DMS53 (cell line): ENCODE measurements around the gene GSAP.

ENCODE experiments used
- DNase-seq: peaks from one replicate; lab custom pipeline; 2025; lab: John Stamatoyannopoulos, UW

Gene GSAP

DNA sequence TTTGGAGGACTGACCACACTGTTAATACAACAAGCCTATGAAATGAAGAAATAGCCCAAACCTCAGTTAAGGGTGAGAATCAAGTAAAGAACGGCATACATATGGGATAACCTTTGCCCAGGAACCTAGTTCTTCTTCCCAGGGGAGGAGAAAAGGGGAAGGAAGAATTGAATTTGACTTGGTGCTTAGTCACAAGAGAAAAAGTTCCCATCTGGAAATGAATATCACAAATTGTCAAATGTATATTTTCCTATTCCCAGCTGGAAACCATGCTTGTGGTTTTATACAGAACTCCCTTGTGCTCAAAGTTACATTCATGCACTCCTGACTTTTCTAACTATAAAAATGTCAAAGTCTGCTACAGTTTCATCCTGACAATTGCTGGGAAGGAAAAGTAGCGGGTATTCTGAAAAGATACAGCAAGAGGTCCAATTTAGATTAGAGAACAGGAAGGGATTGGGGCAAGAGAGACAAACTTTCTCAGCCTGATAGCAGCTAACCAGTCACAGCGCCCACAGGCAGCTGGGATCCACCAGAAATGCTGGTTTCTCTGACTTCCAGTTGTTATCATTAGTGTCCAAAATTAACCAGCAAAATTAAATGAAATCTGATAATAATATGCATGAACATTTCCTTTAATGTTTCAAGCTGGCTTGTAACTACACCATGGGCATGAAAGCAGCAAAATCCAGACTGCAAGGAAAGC lies 18.6 kb upstream of the GSAP start:
- DNase-seq = no peak

DNA sequence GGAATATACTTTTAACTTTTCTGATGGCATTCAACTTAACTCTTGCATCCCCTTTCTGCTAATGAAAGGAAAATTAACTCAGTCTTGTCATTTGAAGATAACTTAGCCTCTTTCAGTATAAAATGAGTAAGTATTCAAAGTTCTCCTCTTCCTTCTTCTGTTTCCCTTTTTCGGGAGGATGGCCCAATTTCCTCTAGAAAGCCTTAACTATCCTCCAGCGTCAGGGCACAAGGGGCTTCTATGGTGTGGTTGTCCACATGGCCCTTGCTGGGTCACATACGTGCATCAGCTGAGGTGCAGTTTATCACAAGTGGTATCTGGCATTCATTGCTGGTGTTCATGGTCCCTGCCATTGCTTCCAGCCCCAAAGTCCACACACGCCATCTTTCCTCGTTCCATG lies 17.8 kb upstream of the GSAP start:
- DNase-seq = no peak

DNA sequence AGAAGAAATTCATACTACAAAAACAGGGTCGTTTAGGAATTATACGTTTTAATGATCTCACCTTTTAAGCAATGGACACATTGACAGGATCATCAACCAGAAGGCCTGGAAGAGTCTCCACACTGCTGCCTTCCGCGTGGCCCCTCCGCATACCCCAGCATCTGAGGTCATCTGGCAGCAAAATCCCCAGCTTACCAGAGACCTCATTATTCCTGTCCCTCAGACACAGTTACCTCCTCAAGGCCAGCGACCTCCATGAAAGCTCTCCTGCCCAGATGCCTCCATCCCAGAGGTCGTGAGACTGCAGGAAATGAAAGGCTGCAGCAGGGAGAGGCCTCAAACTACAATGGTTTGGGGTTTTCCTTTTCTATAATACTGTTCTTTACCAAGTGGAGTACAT lies 14.8 kb upstream of the GSAP start:
- DNase-seq = no peak

DNA sequence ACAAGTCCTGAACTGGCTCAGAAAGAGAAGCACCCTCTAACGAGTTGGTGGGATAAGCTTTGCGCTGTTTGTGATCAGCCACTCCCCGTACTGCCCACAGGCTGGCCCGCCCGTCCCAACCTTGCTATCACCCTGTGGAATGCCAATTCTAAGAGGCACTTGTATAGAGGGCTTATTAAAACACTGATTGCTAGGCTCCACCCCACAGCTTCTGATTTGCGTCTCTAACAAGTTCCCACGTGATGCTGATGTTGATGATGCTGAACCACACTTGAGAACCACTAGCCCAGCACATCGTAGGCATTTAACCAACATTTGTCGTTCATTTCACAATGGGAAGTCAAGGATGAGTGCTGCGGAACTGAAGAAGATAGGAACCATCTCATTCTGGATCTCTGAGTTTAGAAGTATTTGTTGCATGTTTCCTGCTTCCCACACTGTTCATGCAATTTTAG lies 12.7 kb upstream of the GSAP start:
- DNase-seq = no peak

DNA sequence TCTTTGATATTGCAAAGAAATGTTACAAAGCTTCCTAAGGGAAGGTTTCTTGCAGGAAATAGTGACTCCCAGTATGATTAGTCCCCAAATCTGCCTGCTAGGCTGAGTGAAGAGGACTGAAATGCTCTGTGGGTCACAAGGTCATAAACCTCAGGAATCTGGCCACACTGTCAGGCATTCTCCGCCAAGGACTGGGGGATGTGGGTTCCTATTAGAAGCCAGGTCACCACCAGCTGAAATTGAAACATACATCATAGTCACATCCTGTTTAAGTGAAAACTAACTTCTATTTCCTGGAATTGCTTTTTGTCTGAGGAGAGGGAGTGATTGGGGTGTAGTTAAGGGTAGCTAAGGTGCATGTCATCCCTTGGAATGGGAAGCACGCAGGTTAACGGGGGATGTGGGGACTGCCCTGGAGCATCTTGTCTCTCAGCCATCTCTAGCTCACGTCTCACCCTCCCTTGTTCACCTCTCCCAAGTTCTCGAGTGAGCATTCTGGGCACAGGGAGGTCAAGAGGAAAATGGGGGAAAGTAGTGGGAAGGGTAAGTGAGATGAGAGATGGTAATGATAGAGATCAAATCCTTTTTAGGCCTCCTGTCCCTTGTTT lies 12.0 kb upstream of the GSAP start:
- DNase-seq = no peak

DNA sequence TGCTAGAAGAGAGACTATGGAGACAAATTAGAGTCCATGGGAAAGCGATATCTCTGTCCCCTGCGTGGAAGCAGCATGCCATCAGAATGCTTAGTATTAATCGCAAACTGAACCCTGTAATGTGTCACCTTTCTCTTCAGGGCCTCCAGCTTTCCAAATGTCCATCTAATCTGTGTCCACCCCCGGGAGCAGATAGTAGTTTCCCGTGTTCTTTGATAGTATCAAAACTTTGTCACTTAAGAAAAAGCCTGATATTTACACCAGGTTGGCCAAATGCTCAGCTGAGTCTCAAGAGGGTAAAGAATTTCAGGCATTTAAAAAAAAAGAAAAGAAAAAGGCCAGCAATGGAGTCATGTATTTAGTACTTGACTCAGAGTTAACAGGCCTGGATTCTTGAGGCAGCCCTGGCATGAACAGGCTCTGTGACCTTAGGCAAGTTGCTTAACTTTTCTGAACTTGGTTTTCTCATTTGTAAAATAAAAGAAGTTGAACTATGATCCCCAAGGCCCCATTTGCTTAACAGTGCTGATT lies 10.4 kb upstream of the GSAP start:
- no peak for DNase-seq

DNA sequence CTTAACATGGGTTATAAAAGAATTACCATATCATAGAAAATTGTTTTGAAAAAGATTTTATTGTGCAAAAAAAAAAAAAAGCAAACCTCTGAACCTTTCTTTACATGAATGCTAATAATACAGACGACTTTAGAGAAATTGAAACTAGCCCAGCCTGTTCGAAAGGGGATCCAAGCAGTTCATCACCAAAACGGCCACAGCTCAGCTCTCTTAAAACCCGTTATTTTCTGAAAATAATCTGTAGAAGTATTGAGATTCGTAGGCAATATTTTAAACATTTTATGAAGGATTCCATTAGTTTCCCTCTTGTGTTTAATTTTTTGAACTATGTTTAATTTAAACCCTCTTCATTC lies 9.9 kb upstream of the GSAP start:
- DNase-seq = no peak

DNA sequence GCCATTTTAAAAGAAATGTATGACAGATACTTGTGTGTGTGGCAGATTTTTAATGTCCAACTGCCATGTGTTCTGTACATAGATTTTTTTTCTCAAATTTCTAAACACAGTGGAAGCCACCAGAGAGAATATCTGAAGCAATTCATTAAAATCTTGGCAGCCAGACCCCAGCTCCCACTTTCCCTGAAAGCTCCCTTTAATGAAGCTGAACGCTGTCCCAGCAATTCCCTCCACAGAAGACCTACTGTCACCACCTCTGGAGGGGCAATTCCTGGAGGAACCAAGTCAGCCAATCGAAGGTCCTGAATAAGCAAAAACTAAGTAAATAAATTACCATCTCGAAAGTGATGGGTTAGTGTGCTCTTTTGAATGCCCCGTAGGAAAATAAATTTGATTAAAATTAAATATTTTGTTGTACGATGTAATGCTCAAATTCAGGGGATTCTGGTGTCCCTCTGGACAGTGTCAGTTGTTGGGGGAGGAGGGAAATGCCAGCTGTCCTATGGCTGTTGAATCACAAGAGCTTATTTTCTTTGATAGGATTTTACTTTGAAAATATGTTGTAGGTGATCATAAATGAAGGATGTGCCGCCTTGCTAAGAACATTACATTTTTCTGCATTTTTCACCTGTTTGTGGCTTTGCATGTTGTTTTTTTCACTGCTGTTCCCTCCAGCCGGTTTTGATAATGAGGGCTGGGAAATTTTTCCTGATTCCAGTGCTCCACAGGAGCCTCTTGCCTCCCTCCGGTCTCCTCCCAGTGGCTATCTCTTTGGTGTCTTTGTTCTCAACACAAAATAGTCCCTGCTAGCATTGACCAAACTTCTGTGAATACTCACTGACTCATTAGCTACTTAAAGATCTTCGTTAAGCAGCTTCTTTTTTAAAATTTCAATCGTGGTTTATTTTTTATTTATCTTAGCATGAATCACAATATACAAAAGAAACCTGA lies 9.2 kb upstream of the GSAP start:
- no peak for DNase-seq

DNA sequence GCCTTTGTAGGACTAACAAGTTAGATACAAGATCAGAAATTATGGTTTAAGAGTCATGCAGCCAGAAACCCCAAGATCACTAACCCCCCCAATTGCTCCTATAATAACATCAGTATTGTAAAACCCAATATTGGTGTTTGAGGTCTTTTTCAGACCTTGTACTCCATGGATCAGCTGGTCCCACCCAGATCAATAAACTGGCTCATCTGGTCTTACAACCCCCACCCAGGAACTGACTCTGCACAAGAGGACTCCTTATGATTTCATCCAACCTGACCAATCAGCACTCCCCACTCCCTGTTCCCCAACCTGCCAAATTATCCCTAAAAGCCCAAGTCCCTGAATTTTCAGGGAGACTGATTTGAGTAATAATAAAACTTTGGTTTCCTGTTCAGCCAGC lies 6.4 kb upstream of the GSAP start:
- no peak for DNase-seq

DNA sequence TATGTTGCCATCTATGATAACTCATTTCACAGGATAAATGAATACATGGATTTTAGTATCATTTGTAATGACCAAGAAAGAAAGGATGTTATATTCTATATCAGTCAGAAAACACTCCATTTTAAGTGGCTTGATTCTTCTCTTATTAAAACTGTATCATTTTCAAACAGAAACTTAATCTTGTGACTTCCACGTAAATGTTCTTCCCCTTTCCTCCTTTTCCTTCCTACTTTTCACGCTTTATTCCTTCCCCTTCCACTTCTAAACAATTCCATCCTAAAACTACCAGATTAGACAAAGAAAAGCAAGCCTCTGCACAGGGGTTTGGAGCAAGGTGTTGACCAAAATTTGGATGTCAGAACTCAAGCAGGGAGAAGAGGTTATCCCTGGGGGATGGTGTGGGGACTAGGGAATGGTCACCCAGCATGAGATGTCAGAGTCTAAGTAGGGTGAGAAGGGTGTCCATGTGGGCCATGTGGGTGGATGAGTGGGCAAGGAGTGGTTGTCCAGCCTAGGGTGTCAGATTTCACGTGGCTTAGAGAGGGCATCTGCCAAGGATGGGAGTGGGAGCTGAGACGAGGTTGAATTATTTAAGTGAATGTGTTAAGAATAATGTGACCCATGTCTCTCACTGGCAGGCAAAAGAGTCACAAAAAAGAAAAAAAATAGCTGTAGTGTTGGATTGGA lies 5.0 kb upstream of the GSAP start:
- DNase-seq = no peak

DNA sequence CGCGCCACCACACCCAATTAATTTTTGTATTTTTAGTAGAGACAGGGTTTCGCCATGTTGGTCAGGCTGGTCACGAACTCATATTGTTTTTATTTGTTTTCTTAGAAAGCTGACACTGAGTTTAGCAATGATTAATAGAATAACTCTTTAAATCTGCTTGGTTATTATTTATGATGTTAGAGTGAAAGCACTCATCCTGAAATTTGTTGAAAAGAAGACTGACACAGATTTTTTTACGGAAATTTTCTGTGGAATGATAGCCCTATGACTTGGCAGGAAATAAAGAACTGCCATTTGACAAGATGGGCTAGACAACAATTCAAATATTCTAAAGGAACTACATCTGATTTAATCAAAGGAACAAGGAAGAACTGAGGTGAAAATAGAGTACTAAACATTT lies 4.3 kb upstream of the GSAP start:
- no peak for DNase-seq

DNA sequence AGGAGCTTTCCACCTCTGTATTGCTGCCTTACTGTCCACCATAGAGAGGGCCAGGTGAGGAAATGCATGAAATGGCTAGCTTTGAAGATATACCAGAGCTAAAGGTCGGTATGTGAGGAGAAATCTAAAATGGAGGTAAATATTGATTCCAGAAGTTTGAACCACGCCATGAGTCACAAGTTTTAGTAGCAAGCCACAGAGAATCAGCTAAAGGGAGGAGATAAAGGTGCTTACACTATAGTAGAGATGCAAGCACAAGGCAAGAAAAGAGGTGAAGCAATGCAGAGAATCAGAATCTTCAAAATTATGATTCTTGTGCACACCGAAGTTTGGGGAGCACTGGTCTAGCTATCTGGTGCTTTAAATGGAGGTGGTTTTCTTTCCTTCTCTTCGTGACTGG lies 3.0 kb upstream of the GSAP start:
- no peak for DNase-seq

DNA sequence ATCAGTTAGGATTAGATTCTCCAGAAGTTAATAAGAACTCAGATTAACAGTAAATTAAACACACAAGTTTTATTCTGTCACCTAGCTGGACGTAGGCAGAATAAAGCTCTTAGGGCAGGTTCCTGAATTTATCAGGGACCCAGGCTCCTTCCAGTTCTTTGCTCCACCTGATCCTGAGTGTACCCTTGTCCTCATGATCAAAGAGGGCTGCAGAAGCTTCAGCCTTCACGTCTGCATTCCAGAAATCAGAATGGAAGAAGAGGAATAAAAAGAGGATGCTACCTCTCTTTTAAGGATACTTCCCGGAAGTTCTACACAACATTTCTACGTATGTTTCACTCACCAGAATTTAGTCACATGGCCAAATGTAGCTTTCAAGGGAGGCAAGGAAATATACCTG lies 1.7 kb upstream of the GSAP start:
- no peak for DNase-seq

DNA sequence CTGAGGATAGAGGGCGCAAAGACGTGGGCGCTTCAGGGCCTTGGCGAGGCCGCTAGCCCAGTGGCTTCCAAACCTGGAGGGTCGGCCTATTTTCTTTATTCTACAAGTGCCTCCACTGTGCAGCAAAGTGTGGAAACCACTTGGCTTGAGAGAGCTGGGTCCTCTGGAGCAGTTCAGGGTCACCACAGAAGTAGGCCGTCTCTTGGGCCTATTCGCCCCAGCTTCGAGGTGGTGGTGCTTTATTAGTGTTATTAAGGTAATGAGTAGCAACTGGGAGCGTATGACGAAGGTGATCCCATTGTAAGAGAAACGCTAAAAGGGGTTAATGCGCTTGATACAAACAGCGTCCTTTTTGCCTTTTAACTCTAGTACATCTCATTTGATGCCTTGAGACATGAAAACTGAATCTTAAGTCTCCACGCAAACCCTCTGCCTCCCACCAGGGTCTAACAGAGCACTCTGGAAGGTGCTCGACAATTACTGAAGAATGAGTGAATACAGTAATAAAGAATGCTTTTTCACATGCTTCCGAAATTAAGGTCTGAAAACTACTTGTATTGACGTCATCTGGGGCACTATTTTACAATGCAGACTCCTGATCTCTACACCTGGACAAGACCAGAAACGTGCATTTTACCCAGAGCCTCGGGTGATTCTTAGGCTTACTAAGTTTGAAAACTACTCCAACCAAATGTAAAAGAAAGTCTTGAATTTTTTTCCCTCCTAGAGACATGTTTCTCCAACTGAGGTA lies 647 bp upstream of the GSAP start:
- DNase-seq = no peak

DNA sequence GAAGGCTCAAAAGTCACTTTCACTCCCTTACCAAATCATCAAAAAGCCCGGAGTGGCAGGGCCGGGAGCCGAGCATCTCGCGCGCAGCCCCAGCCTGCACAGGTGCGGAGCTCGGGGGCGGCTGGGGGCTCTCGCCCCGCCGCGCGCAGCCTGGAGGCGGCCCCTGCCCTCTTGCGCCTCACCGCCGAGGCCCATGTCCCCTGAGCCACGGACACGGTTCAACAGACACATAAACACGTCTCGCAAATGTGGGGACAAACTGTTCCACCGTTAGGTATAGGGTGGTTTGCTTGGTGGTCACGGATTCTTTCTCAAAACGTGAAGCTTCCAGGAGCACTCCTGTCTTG lies 700 bp downstream of the GSAP start:
- peak; percentile 75 for DNase-seq

DNA sequence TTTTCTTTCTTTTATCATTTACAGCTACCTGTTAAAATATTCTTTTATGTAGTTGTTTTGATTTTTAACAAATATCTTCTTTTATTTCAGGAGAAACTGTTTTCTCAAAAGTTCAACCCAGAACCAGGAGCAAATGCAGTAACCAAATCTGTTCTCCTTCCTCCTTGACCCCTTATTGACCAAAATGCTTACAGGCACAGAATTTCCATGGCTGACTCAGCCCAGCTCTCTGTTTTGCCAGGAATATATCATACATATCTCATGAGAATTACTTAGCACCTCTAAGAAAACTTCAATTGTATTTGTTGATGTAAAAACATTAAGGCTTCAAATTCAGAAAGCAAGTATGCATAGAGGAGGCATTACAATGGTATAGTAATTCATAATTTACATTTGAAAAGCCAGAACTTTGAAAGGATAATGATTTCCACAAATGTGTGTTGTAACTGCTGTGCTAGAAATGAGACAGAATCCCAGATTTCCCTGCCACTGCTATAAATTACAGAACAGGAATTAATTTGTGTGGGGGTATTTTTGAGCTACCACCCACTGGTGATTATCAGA lies 2.2 kb downstream of the GSAP start:
- DNase-seq = no peak

DNA sequence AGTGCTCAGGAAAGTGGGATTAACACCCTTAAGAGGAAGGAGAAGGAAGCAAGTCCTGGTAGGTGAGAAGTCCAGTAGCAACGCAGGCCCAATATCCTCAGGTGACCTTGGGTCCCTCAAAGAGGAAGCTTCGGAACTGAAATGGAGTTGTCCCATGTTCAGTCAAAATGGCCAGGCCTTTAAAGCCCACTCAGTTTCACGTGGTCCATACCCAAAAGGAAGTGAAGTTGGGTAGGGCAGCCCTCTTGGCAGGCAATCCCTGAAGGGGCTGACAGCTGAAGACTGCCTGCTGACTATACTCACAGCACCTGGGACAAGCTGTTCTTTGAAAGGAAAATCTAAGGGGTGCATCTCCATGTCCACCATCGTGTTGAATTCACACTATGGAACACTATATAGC lies 3.0 kb downstream of the GSAP start:
- DNase-seq = no peak

DNA sequence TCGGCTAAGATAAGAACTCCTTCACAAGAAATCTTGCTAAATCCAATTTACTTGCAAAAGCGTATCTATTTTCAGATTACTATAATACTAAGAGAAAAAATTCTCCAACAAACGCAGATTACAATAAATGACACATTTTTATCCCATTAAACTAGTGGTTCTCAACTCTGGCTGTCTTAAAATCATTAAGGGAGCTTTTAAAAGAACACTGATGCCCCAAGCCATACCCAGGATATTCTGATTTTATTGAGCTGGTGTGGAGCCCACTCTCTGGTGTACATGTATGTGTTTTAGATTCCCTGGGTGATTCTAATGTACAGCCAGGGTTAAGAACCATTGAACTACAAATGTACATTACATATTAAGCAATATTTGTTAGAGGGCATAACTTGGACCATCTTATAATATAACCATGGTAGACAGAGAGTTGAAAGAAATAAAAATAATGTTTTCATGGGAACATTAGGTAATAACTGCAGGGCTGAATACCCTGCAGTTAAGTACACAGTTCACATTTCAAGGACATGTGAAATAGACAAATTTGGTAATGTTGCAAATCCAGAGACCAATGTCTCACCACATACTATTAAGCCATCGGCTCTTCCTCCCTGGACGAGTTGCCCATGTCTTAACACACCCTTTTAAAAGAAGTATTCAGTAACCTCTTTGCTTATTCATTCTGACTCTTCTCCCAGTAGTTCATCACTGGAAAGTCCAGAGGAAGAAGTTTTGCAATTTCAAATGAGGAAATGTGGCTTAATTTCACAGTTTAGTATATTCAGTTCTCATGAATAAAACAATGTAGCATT lies 6.2 kb downstream of the GSAP start:
- no peak for DNase-seq

DNA sequence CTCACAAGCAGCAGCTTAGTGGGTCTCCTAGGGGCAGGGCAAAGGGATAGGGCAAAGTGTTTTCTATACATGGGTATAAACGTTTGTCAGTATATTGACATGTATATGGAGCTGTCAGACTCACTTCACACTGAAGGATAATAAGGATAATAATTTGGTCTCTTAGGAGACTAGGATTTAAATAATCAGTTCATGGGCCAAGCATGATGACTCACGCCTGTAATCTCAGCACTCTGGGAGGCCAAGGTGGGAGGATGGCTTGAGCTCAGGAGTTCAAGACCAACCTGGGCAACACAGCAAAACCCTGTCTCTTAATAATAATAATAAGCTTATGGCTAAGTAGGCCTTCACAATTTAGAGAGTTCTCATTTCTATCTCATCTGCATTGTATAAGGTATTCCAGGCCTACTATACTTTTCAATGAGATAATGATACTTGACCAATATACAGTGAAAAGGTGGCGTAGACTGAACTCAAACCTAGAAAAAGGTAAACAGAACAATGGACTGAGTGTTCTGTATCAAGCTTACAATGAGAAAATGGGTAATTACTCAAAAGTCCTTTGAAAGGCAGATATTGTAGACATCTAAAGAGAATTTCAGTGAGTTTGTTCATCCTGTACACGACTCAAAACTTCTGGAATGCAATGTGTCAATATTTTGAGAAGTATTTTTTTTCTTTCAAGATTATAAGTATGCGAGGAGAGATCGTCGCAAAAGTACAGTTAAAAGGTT lies 7.0 kb downstream of the GSAP start:
- DNase-seq = peak; percentile 26

DNA sequence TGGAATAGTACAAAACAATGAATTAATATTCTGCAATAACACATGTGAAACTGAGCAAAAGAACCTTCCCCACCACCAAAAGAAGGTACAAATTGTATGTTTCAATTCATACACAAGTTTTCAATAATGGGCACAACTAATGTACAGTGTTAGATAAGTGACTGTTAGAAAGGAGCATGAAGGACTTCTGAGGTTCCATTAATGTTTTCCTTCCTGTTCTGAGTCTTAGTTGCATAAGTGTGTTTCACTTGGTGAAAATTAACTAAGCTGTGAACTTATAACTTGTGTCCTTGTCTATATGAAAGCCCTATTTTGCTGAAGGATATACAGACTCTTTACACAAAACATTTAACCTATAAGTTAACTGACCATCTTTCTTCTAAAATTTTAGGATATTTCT lies 8.2 kb downstream of the GSAP start:
- no peak for DNase-seq
